Right atrium auricular region (tissue), 2 donors: Measurements from ENCODE around the gene PHACTR1. TPM values are rescaled to one million over a fixed set of nuclear protein-coding genes. Genes with fewer than 3 reads are reported as not detected.
"Not testable (repeated sequence)": the region's sequence is repeated elsewhere in the genome, so short reads cannot be mapped to it uniquely, and the experiment has no call there.

ENCODE experiments used
- DNase-seq: peaks from one replicate; pipeline ENCODE4 v3.0.0-alpha.2; 2019; ENCODE audit warnings: low spot score
- H3K27ac ChIP-seq, 2 donors: fragments of 200-600 bp; sonication (generic); 1 replicate in 1 of 2; 2 replicates in 1 of 2; pipeline ENCODE4 v1.5.1; 2016 to 2019
- H3K27me3 ChIP-seq, 2 donors: fragments of 200-600 bp; sonication (generic); one replicate each; pipeline versions ENCODE4 v1.5.1 to v1.6.0; 2017 to 2019
- H3K36me3 ChIP-seq: fragments of 200-600 bp; sonication (generic); one replicate; pipeline ENCODE4 v1.5.1; 2016
- H3K4me1 ChIP-seq, 2 donors: fragments of 200-600 bp; sonication (generic); one replicate each; pipeline versions ENCODE4 v1.5.1 to v1.6.0; 2017 to 2019
- H3K4me3 ChIP-seq, 2 donors: fragments of 200-600 bp; sonication (generic); 1 replicate in 1 of 2; 2 replicates in 1 of 2; pipeline ENCODE4 v1.5.1; 2017 to 2019; ENCODE audit warnings: mild to moderate bottlenecking in 1 of 2, moderate library complexity in 1 of 2
- H3K9me3 ChIP-seq, 2 donors: fragments of 200-600 bp; sonication (generic); one replicate each; pipeline ENCODE4 v1.5.1; 2019
- total RNA-seq, 2 donors: library from RNA; depleted of rRNA; stranded (reverse); fragments of >200 nt; gene quantifications; one replicate each; pipeline ENCODE4 v1.1.0, GENCODE V29; 2016
- TF ChIP-seq, protein P1 (sequence below), 2 donors: fragments of 200-600 bp; sonication (generic); IDR thresholded peaks; one replicate each; pipeline ENCODE4 v1.5.1; 2019; ENCODE audit warnings: antibody characterized with exemption in 2 of 2

Gene PHACTR1
- total RNA-seq, 2 donors from 2014 or later: 19.1 to 46.0 TPM

- Histone ChIP-seq H3K27me3 (peaks cover 0 to 3% of the 10 kb centered on the region in 2 donors), H3K27ac (no peak overlapping the region), H3K4me1 (no peaks in the 10 kb centered on the region), H3K36me3 (no peaks in the 10 kb centered on the region), H3K9me3 (no peaks in the 10 kb centered on the region), H3K4me3 (no peak overlapping the region)
- no peak for DNase-seq
- TF ChIP-seq, protein P1, sequence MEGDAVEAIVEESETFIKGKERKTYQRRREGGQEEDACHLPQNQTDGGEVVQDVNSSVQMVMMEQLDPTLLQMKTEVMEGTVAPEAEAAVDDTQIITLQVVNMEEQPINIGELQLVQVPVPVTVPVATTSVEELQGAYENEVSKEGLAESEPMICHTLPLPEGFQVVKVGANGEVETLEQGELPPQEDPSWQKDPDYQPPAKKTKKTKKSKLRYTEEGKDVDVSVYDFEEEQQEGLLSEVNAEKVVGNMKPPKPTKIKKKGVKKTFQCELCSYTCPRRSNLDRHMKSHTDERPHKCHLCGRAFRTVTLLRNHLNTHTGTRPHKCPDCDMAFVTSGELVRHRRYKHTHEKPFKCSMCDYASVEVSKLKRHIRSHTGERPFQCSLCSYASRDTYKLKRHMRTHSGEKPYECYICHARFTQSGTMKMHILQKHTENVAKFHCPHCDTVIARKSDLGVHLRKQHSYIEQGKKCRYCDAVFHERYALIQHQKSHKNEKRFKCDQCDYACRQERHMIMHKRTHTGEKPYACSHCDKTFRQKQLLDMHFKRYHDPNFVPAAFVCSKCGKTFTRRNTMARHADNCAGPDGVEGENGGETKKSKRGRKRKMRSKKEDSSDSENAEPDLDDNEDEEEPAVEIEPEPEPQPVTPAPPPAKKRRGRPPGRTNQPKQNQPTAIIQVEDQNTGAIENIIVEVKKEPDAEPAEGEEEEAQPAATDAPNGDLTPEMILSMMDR (IDR thresholded peaks at IDR 0.05): no peak
Measured at GRCh38 chr6:12717356-12717755, 789 bp downstream of the PHACTR1 start.

DNA sequence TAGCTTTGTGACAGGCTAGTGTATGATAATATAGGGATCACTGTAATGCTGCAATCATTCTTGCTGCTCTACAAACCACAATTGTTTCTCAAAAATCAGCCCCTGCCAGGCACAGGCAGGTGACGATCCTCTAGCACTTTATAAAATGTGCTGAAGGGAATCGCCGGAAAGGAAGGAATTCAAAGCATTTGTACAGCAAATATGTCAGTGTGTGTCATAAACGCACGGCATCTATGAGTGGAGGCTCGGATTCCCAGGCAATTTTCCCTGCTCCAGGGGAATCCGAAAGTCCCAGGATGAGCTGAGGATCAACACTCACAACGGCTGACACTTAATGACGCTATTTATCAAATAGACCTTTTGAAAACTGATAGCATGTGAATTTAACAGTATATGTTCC is 1.4 kb downstream of the PHACTR1 start:
- Histone ChIP-seq H3K27me3 (peaks cover 0 to 3% of the 10 kb centered on the region in 2 donors), H3K4me3 (no peak overlapping the region), H3K27ac (no peak overlapping the region), H3K36me3 (no peaks in the 10 kb centered on the region), H3K9me3 (no peaks in the 10 kb centered on the region), H3K4me1 (no peaks in the 10 kb centered on the region)
- no peak for DNase-seq
- TF ChIP-seq, protein P1 (IDR thresholded peaks at IDR 0.05): no peak

GRCh38 chr6:12719017-12719416 is 2.5 kb downstream of the PHACTR1 start:
- peaks cover 0 to 3% of the 10 kb centered on the region in 2 donors for H3K27me3 ChIP-seq
- H3K9me3 ChIP-seq: no peaks in the 10 kb centered on the region
- no peak overlapping the region for H3K27ac ChIP-seq
- TF ChIP-seq, protein P1 (IDR thresholded peaks at IDR 0.05): no peak
- no peak for DNase-seq
- H3K4me3 ChIP-seq: no peak overlapping the region
- no peaks in the 10 kb centered on the region for H3K36me3 ChIP-seq
- H3K4me1 ChIP-seq: no peaks in the 10 kb centered on the region

- Histone ChIP-seq H3K4me1 (no peaks in the 10 kb centered on the region), H3K4me3 (no peak overlapping the region), H3K27me3 (peaks cover 0 to 3% of the 10 kb centered on the region in 2 donors), H3K36me3 (no peaks in the 10 kb centered on the region), H3K9me3 (no peaks in the 10 kb centered on the region), H3K27ac (no peak overlapping the region)
- DNase-seq: no peak
- TF ChIP-seq, protein P1 (IDR thresholded peaks at IDR 0.05): no peak
Measured at GRCh38 chr6:12720310-12720709, 3.7 kb downstream of the PHACTR1 start.

GRCh38 chr6:12725263-12725662 is 8.7 kb downstream of the PHACTR1 start:
- H3K27me3 ChIP-seq: no peaks in the 10 kb centered on the region
- TF ChIP-seq, protein P1 (IDR thresholded peaks at IDR 0.05): no peak
- no peaks in the 10 kb centered on the region for H3K9me3 ChIP-seq
- H3K4me3 ChIP-seq: no peak overlapping the region
- H3K36me3 ChIP-seq: no peaks in the 10 kb centered on the region
- no peak for DNase-seq
- H3K27ac ChIP-seq: no peak overlapping the region
- H3K4me1 ChIP-seq: no peaks in the 10 kb centered on the region

DNA sequence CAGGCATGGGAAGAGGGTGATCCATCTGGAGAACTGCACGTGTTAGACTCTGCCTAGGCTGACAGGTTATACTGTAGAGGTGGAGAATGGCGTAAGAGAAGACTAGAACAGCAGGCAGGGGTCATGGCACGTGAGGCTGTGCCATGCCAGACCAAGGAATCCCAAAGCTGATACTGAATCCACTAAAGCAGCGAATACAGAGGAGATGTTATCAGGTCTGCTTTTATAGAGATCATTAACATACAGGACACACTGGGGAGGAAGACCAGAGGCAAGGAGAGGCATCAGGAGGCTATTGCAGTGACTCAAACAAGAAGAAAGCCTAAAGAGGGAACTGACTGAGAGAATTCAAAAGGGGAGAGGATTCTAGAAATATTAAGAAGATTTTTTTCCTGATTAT is 12.9 kb downstream of the PHACTR1 start:
- no peaks in the 10 kb centered on the region for H3K9me3 ChIP-seq
- no peak for DNase-seq
- H3K27me3 ChIP-seq: no peaks in the 10 kb centered on the region
- no peak overlapping the region for H3K4me3 ChIP-seq
- no peaks in the 10 kb centered on the region for H3K36me3 ChIP-seq
- TF ChIP-seq, protein P1 (IDR thresholded peaks at IDR 0.05): no peak
- H3K4me1 ChIP-seq: no peaks in the 10 kb centered on the region
- H3K27ac ChIP-seq: no peak overlapping the region

- not testable (repeated sequence) for H3K36me3 ChIP-seq, H3K27me3 ChIP-seq, H3K9me3 ChIP-seq, H3K4me1 ChIP-seq, H3K4me3 ChIP-seq, H3K27ac ChIP-seq, DNase-seq
Measured at GRCh38 chr6:12730809-12731208, 14.2 kb downstream of the PHACTR1 start.
